Loucy (cell line): ENCODE results near the gene ARHGAP15.
A peak's percentile ranks its signal among the peaks of the same experiment; 100 is the strongest.

Experiments
- H2AFZ ChIP-seq: fragments of 200-600 bp; sonication (generic); 2 replicates; pipeline ENCODE4 v1.6.0; 2016; ENCODE audit warnings: antibody characterized with exemption, mild to moderate bottlenecking, low read length, moderate library complexity
- H3F3A ChIP-seq: fragments of 200-600 bp; 2 replicates; pipeline ENCODE4 v1.6.0; 2016; ENCODE audit warnings: antibody characterized with exemption, low read depth, mild to moderate bottlenecking
- H3K27me3 ChIP-seq: fragments of 200-600 bp; sonication (generic); 2 replicates; pipeline ENCODE4 v1.6.1; 2014; ENCODE audit warnings: low read length, mild to moderate bottlenecking; ENCODE audit not compliant: insufficient read depth, poor library complexity, severe bottlenecking
- H3K36me3 ChIP-seq: fragments of 200-600 bp; sonication (generic); 2 replicates; pipeline ENCODE4 v1.6.1; 2016; ENCODE audit warnings: low read length; ENCODE audit not compliant: insufficient read depth
- H3K4me1 ChIP-seq: fragments of 200-600 bp; sonication (generic); 2 replicates; pipeline ENCODE4 v1.5.1; 2014; ENCODE audit warnings: low read length, mild to moderate bottlenecking; ENCODE audit not compliant: insufficient read depth, poor library complexity, severe bottlenecking
- H3K4me2 ChIP-seq: fragments of 200-600 bp; sonication (generic); 2 replicates; pipeline ENCODE4 v1.6.0; 2014; ENCODE audit warnings: antibody characterized with exemption, low read length, low read depth, mild to moderate bottlenecking; ENCODE audit not compliant: poor library complexity, severe bottlenecking
- H3K4me3 ChIP-seq: fragments of 200-600 bp; sonication (generic); 2 replicates; pipeline ENCODE4 v1.5.1; 2014; ENCODE audit warnings: low read length, mild to moderate bottlenecking, mixed read lengths; ENCODE audit not compliant: poor library complexity, severe bottlenecking
- H3K79me2 ChIP-seq: fragments of 200-600 bp; sonication (generic); 2 replicates; pipeline ENCODE4 v1.6.1; 2014; ENCODE audit warnings: low read length; ENCODE audit not compliant: insufficient read depth
- H3K9ac ChIP-seq: fragments of 200-600 bp; sonication (generic); 2 replicates; pipeline ENCODE4 v1.6.0; 2014; ENCODE audit warnings: mild to moderate bottlenecking, low read depth, low read length, moderate library complexity; ENCODE audit not compliant: poor library complexity, severe bottlenecking
- H3K9me2 ChIP-seq: fragments of 200-600 bp; sonication (generic); replicated peaks from 2 replicates; pipeline ENCODE4 v1.6.1; 2016; ENCODE audit warnings: low read depth, low read length, mixed read lengths
- H3K9me3 ChIP-seq: fragments of 200-600 bp; sonication (generic); 2 replicates; pipeline ENCODE4 v1.6.1; 2014; ENCODE audit warnings: mild to moderate bottlenecking, antibody characterized with exemption, low read length, low read depth; ENCODE audit not compliant: insufficient read depth
- H4K20me1 ChIP-seq: fragments of 200-600 bp; sonication (generic); 2 replicates; pipeline ENCODE4 v1.6.0; 2014; ENCODE audit warnings: antibody characterized with exemption, low read length, mild to moderate bottlenecking; ENCODE audit not compliant: insufficient read depth, poor library complexity, severe bottlenecking
- CTCF ChIP-seq: fragments of 200-600 bp; sonication (generic); conservative IDR thresholded peaks from 2 replicates; pipeline ENCODE4 v1.5.1; 2014; ENCODE audit warnings: mild to moderate bottlenecking, antibody characterized with exemption, low read length
- EZH2phosphoT487 ChIP-seq: fragments of 200-600 bp; IDR thresholded peaks from 2 replicates; pipeline ENCODE4 v1.6.1; 2018; ENCODE audit warnings: antibody characterized with exemption, mild to moderate bottlenecking, moderate library complexity, borderline replicate concordance

ARHGAP15 gene

DNA sequence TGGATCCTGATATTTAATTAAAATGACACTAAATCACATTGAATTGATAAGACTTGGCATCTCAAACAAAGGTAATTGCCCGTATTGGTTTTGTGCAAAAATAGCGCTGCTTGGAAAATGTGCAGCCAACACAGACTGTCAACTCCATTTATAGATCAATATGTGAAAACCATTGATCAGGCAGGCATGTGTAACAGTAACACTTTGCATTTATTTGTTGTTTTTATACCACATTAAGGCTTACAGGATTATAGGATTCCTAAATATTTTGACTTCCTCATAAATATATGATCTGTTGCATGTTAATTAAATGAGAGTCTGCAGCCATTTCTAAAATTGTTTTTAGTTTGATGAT is 30.2 kb downstream of the ARHGAP15 start:
- peaks cover 95% of the 10 kb centered on the region for H4K20me1 ChIP-seq
- no peaks in the 10 kb centered on the region for H3K27me3 ChIP-seq
- no peaks in the 10 kb centered on the region for H3K9me2 ChIP-seq
- peaks cover 100% of the 10 kb centered on the region for H3K79me2 ChIP-seq
- no peaks in the 10 kb centered on the region for H3K9me3 ChIP-seq
- no peaks in the 10 kb centered on the region for H3F3A ChIP-seq
- no peak overlapping the region for H2AFZ ChIP-seq
- no peak overlapping the region for H3K9ac ChIP-seq
- TF ChIP-seq EZH2phosphoT487 (no peak), CTCF (no peak)
- H3K4me1 ChIP-seq: peaks cover 9% of the 10 kb centered on the region
- H3K36me3 ChIP-seq: peaks cover 84% of the 10 kb centered on the region; the same call in 1 of the 2 replicates
- no peak overlapping the region for H3K4me3 ChIP-seq
- no peak overlapping the region for H3K4me2 ChIP-seq

GRCh38 chr2:143160732-143161707 is 31.8 kb downstream of the ARHGAP15 start:
- H3K9me3 ChIP-seq: no peaks in the 10 kb centered on the region
- H3K4me2 ChIP-seq: no peak overlapping the region
- H3F3A ChIP-seq: no peaks in the 10 kb centered on the region
- peaks cover 99% of the 10 kb centered on the region for H3K79me2 ChIP-seq
- no peak for TF ChIP-seq CTCF
- TF ChIP-seq EZH2phosphoT487: no peak
- H3K4me1 ChIP-seq: peaks cover 3% of the 10 kb centered on the region
- peaks cover 88% of the 10 kb centered on the region; the same call in 1 of the 2 replicates for H3K36me3 ChIP-seq
- H3K4me3 ChIP-seq: no peak overlapping the region
- no peak overlapping the region for H3K9ac ChIP-seq
- no peak overlapping the region for H2AFZ ChIP-seq
- no peaks in the 10 kb centered on the region for H3K9me2 ChIP-seq
- peaks cover 96% of the 10 kb centered on the region for H4K20me1 ChIP-seq
- no peaks in the 10 kb centered on the region for H3K27me3 ChIP-seq

DNA sequence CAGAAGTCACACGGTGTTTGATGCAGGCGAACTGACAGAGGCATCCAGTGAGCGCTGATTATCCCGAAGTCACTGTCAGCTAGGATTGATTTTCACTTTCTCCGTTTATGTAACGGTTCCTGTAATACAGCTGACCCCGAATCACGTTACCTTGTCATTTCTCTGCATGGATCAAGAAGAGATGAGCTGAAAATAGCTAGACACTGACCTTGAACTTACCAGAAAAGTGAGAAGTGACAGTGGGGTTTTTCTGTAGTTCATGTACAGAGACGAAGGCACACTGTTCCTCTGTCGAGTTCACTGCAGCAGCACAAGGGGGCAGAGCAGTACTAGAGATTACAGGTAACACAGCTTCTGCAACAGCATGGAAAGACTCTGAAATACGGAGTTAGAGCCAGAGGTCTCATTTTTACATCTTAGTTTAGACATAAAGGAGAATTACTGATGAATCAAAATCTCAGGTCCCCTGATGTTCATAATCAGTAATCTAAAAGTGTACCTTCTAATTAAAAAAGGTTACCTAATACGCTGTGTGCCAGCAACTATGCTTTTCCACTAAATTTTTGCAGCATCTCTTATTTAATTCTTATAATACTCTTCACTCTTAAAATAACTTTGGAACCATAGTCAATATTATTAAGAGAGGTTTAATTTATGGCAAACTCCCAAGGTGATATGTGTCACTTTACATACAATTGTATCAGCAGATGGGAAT is 33.1 kb downstream of the ARHGAP15 start:
- no peak overlapping the region for H3K9ac ChIP-seq
- H3K4me3 ChIP-seq: no peak overlapping the region
- H3K4me2 ChIP-seq: no peak overlapping the region
- peaks cover 99% of the 10 kb centered on the region for H3K79me2 ChIP-seq
- H2AFZ ChIP-seq: no peak overlapping the region
- H3K27me3 ChIP-seq: no peaks in the 10 kb centered on the region
- H3K9me2 ChIP-seq: no peaks in the 10 kb centered on the region
- H3K4me1 ChIP-seq: peaks cover 10% of the 10 kb centered on the region
- no peaks in the 10 kb centered on the region for H3K9me3 ChIP-seq
- TF ChIP-seq EZH2phosphoT487 (no peak), CTCF (peak; percentile 77)
- no peaks in the 10 kb centered on the region for H3F3A ChIP-seq
- H4K20me1 ChIP-seq: peaks cover 96% of the 10 kb centered on the region
- H3K36me3 ChIP-seq: peaks cover 88% of the 10 kb centered on the region; the same call in 1 of the 2 replicates
